K562 treated with DMSO at 1 percent for 24 hours (cell line): ENCODE results near the gene SKA2. TPM values are rescaled to one million over a fixed set of nuclear protein-coding genes. Genes with fewer than 3 reads are reported as not detected.

Experiments used
- total RNA-seq: library from RNA; unstranded; fragments of 300-600 nt; gene quantifications from 2 replicates; pipeline ENCODE4 v1.2.3, GENCODE V29; 2022; ENCODE audit warnings: low read depth; ENCODE audit not compliant: insufficient read depth

SKA2 gene, protein sequence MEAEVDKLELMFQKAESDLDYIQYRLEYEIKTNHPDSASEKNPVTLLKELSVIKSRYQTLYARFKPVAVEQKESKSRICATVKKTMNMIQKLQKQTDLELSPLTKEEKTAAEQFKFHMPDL
- 34.3 and 41.5 TPM in 2 replicates for total RNA-seq

DNA sequence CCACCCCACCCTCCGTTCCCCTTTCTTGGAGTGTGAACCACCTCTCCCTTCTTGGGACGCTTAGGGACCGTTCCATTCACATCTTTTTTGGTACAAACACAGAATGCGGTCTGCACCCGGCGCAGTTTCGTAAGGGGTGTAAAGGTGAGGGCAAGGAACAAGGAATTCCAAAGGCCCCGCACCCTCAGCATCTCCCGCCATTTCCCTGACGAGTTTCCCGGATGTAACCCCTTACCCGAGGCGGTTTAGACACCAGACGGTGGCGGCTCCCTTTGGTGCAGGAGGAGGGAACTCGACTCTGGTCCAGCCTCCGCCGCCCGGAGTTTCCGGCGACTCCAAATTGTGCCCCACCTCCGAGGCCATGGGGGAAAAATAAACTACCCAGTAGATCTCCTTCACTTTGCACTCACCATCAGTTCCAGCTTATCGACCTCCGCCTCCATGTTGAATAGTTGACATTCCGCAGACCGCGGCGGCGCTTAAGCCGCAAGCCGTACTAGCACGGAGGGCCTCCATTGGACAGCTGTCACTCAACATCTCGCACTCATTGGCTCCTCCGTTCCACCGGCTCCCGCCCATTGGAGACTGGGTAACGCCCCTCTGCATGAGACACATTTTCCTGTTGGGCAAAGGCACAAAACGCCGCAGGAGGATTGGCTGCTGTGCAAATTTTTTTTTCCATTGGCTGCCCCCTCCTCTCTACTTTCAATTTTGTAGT is at the start of gene SKA2:
Gene SKA2, minus strand, starts transcription at position 466 of the 718 bp plus-strand sequence. Its CDS starts 23 bp downstream, at position 443.

DNA sequence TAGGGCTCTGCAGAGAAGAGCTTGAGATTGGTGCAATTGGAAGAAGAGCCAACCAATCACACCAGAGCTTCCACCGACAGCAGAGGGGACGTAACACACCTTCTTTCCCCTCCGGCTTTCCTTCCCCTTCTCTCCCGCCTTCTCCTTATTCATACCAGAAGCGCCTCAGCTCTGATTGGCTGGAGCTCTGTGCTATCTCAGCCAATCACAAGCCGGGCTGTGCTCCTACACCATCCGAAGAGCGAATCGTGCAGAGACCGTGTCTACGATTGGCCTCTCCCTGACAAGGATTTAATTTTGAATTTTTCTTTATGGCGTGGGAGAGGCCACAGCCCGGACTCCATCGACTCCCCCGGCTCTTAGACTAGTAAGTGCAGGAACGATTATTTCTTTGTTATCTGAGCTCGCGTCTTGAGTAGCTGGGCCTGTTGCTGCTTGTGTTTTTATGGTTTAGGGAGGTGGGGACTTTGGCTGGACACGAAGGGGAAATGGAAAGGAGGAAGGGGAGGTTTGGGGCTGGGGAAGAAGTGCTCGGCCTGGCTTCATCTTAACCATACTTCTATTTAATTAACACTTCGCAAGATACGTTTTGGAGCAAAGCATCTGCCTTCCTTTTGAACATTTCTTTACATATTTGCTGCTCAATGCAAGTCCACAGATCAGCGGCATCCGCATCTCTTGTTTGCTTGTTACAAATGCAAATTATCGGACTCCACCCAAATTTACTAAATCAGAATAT is 622 bp upstream of the SKA2 start, which contains the start of gene PRR11:
Gene PRR11, plus strand, starts transcription at position 308 of the 739 bp plus-strand sequence. CDS start 14,007 bp downstream, outside the sequence.

DNA sequence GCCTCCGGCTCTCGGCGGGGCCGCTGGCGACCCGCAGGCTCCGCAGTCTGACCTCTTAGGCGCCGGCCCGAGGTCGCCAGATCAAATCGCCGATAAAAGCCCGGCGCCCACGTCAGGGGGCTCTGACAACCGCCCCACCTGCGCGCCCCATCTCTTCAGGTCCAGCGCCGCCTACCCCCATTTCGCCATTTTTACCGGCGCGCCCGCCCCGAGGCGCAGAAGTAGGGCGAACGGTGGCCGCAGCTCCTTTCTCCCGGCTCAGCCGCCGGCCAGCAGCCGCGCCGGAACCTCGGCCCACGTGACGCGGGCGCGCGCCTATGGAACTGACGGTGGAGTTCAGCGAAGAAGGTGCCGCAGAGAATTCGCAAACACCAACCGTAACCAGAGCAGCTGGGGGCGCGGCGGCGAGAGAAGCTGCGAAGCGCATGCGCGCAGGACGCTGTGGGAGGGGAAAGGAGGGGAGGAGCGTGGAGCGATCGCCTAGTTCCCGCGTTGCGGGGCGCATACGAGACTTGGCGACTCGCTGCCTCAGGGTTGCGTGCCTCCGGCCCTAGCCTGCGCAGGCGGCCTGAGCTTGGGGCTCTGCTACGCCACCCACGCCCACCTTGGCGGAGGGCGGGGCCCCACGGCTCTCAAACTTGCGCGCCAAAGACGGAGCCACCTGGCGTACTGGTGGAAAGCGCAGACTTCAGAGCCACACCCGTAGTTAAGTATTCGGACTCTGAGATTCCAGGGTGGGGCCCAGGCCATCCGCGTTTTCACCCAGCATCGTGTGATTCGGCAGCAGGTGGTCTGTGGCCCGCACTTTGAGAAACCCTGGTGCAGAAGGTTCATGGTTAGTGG is 48.3 kb downstream of the SKA2 start, which contains the start of gene TRIM37:
Gene TRIM37, minus strand, starts transcription at position 418 of the 843 bp plus-strand sequence. CDS start 419 bp downstream, outside the sequence.

Other genes with a start within 250 kb of the SKA2 start
- gene TRIM37, start 48.3 kb downstream of the SKA2 start, total RNA-seq = 16.9 and 19.2 TPM in 2 replicates
- 41.0 and 41.1 TPM in 2 replicates for gene PRR11, start 560 bp upstream of the SKA2 start, total RNA-seq
- gene SMG8, start 54.8 kb upstream of the SKA2 start, total RNA-seq = 17.3 and 19.2 TPM in 2 replicates
- 4.1 and 6.1 TPM in 2 replicates for gene GDPD1, start 65.3 kb upstream of the SKA2 start, total RNA-seq
- 0.72 and 0.89 TPM in 2 replicates for gene YPEL2, start 176.5 kb upstream of the SKA2 start, total RNA-seq